Thyroid gland (tissue), 4 donors: ENCODE measurements around the gene PRPF6. TPM values are rescaled to one million over a fixed set of nuclear protein-coding genes. Genes with fewer than 3 reads are reported as not detected.
A peak's percentile ranks its signal among the peaks of the same experiment; 100 is the strongest.

Experiments used
- DNase-seq, 2 donors: peaks; one replicate each; pipeline ENCODE4 v3.0.0-alpha.2; 2019
- H3K27ac ChIP-seq, 3 donors: fragments of 200-600 bp; sonication (generic); 1 replicate in 2 of 3; 2 replicates in 1 of 3; pipeline ENCODE4 v1.5.1; 2016 to 2019; ENCODE audit warnings: mild to moderate bottlenecking in 1 of 3, moderate library complexity in 1 of 3
- H3K27me3 ChIP-seq: fragments of 200-600 bp; sonication (generic); one replicate; pipeline ENCODE4 v1.5.1; 2019
- H3K36me3 ChIP-seq, 2 donors: fragments of 200-600 bp; sonication (generic); one replicate each; pipeline ENCODE4 v1.5.1; 2016 to 2019
- H3K4me1 ChIP-seq, 2 donors: fragments of 200-600 bp; sonication (generic); one replicate each; pipeline ENCODE4 v1.5.1; 2017 to 2019
- H3K4me3 ChIP-seq, 3 donors: fragments of 200-600 bp; sonication (generic); replicated peaks in 1 of 3; 1 replicate in 2 of 3; 2 replicates in 1 of 3; pipeline ENCODE4 v1.5.1; 2016; ENCODE audit warnings: mild to moderate bottlenecking in 1 of 3
- H3K9me3 ChIP-seq: fragments of 200-600 bp; sonication (generic); one replicate; pipeline ENCODE4 v1.5.1; 2017
- CTCF ChIP-seq, 6 experiments: fragments of 200-600 bp in 3 of 6; fragments of 450-650 bp in 3 of 6; sonication (generic) in 3 of 6; IDR thresholded peaks; one replicate each; pipeline ENCODE4 v1.5.1; 2016 to 2019; ENCODE audit warnings: antibody characterized with exemption in 6 of 6, mild to moderate bottlenecking in 2 of 6, inconsistent platforms in 1 of 6, moderate library complexity in 1 of 6
- POLR2A ChIP-seq, 2 donors: fragments of 450-650 bp; IDR thresholded peaks; one replicate each; pipeline ENCODE4 v1.6.1; 2017; ENCODE audit warnings: antibody characterized with exemption in 2 of 2, mild to moderate bottlenecking in 2 of 2, moderate library complexity in 1 of 2
- whole genome bisulfite sequencing, 2 donors: methylation state at CpG; one replicate each; pipeline ENCODE4 v1.1.5; 2017; 5-methylcytosine and 5-hydroxymethylcytosine counted together
- intact Hi-C: fragments of 100-400 bp; cut with DNase I; formaldehyde crosslinking; loops from one replicate; pipeline ENCODE4 v1.15.1; 2023
- total RNA-seq, 4 donors: library from RNA; depleted of rRNA; stranded (reverse); fragments of >200 nt; gene quantifications; one replicate each; pipeline ENCODE4 v1.2.3, GENCODE V29; 2016

The PRPF6 gene
- total RNA-seq, 4 donors from 2014 or later, result 62.8 to 76.2 (median 70.1) TPM

- Histone ChIP-seq H3K4me3 (no peak overlapping the region), H3K9me3 (no peaks in the 10 kb centered on the region), H3K4me1 (peaks cover 8 to 17% of the 10 kb centered on the region in 2 donors), H3K27ac (no peak overlapping the region), H3K36me3 (peaks cover 0 to 3% of the 10 kb centered on the region in 2 donors), H3K27me3 (no peaks in the 10 kb centered on the region)
- TF ChIP-seq CTCF (IDR thresholded peaks at IDR 0.05) (no peak), POLR2A (IDR thresholded peaks at IDR 0.05) (no peak)
- intact Hi-C loops, result loop anchor here (10.0 kb wide), 1 partner anchor 534 kb away; the partner anchor contains the start of gene PTK6
- DNase-seq, result no peak
- WGBS, 2 donors, result 56 to 73% methylated on average over 3 to 4 of the region's 12 CpGs
Observed at GRCh38 chr20:64068386-64069208, 87.7 kb downstream of the PRPF6 start.

- no peak overlapping the region for H3K27ac ChIP-seq
- no peaks in the 10 kb centered on the region for H3K27me3 ChIP-seq
- peaks cover 0 to 9% of the 10 kb centered on the region in 2 donors for H3K36me3 ChIP-seq
- H3K4me3 ChIP-seq, result no peak overlapping the region
- no peaks in the 10 kb centered on the region for H3K9me3 ChIP-seq
- peaks cover 1 to 12% of the 10 kb centered on the region in 2 donors for H3K4me1 ChIP-seq
- 94 to 96% methylated on average over 14 to 17 of the region's 20 CpGs for WGBS, 2 donors
- no peak for TF ChIP-seq CTCF (IDR thresholded peaks at IDR 0.05)
- no peak for TF ChIP-seq POLR2A (IDR thresholded peaks at IDR 0.05)
- intact Hi-C loops, result loop anchor here (10.0 kb wide), 1 partner anchor 534 kb away; the partner anchor contains the start of gene PTK6
- DNase-seq, result no peak
Observed at GRCh38 chr20:64069209-64069613, 88.3 kb downstream of the PRPF6 start.

- Histone ChIP-seq H3K27me3 (no peaks in the 10 kb centered on the region), H3K4me1 (peaks cover 0 to 7% of the 10 kb centered on the region in 2 donors), H3K36me3 (peaks cover 0 to 10% of the 10 kb centered on the region in 2 donors), H3K4me3 (no peak overlapping the region), H3K9me3 (no peaks in the 10 kb centered on the region), H3K27ac (no peak overlapping the region)
- TF ChIP-seq POLR2A (IDR thresholded peaks at IDR 0.05) (no peak), CTCF (IDR thresholded peaks at IDR 0.05) (peak; percentile 15 to 66 (median 40))
- WGBS, 2 donors, result 71 to 96% methylated on average over 4 to 12 of the region's 14 CpGs
- intact Hi-C loops, result loop anchor here (10.0 kb wide), 1 partner anchor 535 kb away; the partner anchor contains the start of gene PTK6
- DNase-seq, result no peak
Observed at GRCh38 chr20:64069614-64070243, 88.8 kb downstream of the PRPF6 start.

GRCh38 chr20:64070244-64070993, 89.5 kb downstream of the PRPF6 start:
- Histone ChIP-seq H3K27ac (no peak overlapping the region), H3K4me1 (peaks cover 0 to 1% of the 10 kb centered on the region in 2 donors), H3K9me3 (no peaks in the 10 kb centered on the region), H3K4me3 (no peak overlapping the region), H3K27me3 (no peaks in the 10 kb centered on the region), H3K36me3 (peaks cover 0 to 10% of the 10 kb centered on the region in 2 donors)
- intact Hi-C loops, result no loop called here
- WGBS, 2 donors, result 94 to 95% methylated on average over 14 to 29 of the region's 31 CpGs
- TF ChIP-seq CTCF (IDR thresholded peaks at IDR 0.05), result no peak
- no peak for TF ChIP-seq POLR2A (IDR thresholded peaks at IDR 0.05)
- no peak for DNase-seq
